Sigmoid colon (tissue), 4 donors: ENCODE data around the gene UBALD1.

Experiments
- POLR2A ChIP-seq, 2 donors: fragments of 450-650 bp; IDR thresholded peaks; one replicate each; pipeline ENCODE4 v1.6.1; 2016; ENCODE audit warnings: antibody characterized with exemption in 2 of 2, mild to moderate bottlenecking in 2 of 2, moderate library complexity in 2 of 2
- POLR2AphosphoS5 ChIP-seq, 4 donors: sonication (generic); formaldehyde crosslinking; IDR thresholded peaks; one replicate each; pipeline ENCODE4 v1.6.1; 2017; ENCODE audit warnings: antibody characterized with exemption in 4 of 4
- TF ChIP-seq, protein P1 (sequence below), 4 experiments: fragments of 450-650 bp in 3 of 4; fragments of 200-600 bp in 1 of 4; IDR thresholded peaks; one replicate each; pipeline ENCODE4 v1.5.1; 2016 to 2019; ENCODE audit warnings: antibody characterized with exemption in 4 of 4, mild to moderate bottlenecking in 3 of 4, moderate library complexity in 2 of 4

DNA sequence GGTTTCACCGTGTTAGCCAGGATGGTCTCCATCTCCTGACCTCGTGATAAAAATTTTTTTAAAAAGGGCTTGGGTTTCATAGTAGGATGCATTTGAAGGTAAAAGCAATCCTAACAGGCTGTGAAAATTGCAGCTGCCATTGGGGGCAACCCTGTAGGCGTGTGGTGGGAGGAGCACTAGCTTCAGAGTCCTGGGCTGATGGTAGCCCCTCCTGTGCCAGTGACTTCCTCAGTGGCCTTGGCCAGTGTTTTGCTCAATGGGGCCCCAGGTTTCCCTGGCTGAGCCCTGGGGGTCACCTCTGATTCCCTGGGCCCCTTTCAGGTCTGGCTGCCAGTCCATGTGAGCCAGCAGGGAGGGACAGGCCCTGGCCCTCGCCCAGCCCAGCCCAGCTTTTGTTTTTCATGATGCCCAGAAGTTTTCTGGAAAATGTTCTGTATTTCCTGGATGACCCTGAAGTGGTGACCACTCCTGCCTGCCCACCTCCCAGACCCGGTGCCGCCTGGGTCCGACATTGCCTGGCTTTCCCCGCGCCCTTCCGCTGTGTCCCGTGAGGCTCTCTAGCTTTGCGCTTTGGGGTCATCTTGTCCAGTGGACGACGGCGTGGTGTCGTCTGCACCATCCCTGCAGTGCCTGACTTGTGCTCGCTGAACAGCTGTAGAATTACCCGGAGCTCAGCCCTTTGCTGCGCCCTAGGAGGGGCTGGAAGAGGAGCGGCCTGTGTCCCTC is 19.4 kb upstream of the UBALD1 start:
- TF ChIP-seq POLR2A (IDR thresholded peaks at IDR 0.05) (no peak), POLR2AphosphoS5 (IDR thresholded peaks at IDR 0.05) (no peak)
- TF ChIP-seq, protein P1, sequence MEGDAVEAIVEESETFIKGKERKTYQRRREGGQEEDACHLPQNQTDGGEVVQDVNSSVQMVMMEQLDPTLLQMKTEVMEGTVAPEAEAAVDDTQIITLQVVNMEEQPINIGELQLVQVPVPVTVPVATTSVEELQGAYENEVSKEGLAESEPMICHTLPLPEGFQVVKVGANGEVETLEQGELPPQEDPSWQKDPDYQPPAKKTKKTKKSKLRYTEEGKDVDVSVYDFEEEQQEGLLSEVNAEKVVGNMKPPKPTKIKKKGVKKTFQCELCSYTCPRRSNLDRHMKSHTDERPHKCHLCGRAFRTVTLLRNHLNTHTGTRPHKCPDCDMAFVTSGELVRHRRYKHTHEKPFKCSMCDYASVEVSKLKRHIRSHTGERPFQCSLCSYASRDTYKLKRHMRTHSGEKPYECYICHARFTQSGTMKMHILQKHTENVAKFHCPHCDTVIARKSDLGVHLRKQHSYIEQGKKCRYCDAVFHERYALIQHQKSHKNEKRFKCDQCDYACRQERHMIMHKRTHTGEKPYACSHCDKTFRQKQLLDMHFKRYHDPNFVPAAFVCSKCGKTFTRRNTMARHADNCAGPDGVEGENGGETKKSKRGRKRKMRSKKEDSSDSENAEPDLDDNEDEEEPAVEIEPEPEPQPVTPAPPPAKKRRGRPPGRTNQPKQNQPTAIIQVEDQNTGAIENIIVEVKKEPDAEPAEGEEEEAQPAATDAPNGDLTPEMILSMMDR (IDR thresholded peaks at IDR 0.05) = no peak
